ENCODE measurements around the gene AQP3.
"Not testable (repeated sequence)": the region's sequence is repeated elsewhere in the genome, so short reads cannot be mapped to it uniquely, and the experiment has no call there.

AQP3 gene

GRCh38 chr9:33464045-33464636 lies 16.7 kb upstream of the AQP3 start:
- DNase-seq: no peak

- DNase-seq: no peak
Observed at GRCh38 chr9:33463151-33463550, 15.8 kb upstream of the AQP3 start.

GRCh38 chr9:33461492-33461891 lies 14.1 kb upstream of the AQP3 start:
- no peak for DNase-seq

GRCh38 chr9:33460854-33461253 lies 13.5 kb upstream of the AQP3 start:
- DNase-seq: no peak

GRCh38 chr9:33459115-33459514 lies 11.7 kb upstream of the AQP3 start:
- DNase-seq: no peak

GRCh38 chr9:33458444-33458843 lies 11.1 kb upstream of the AQP3 start:
- DNase-seq: peak; percentile 62

GRCh38 chr9:33455945-33456344 lies 8.6 kb upstream of the AQP3 start:
- no peak for DNase-seq

GRCh38 chr9:33455456-33455855 lies 8.1 kb upstream of the AQP3 start:
- not testable (repeated sequence) for DNase-seq

- not testable (repeated sequence) for DNase-seq
Observed at GRCh38 chr9:33454661-33455026, 7.3 kb upstream of the AQP3 start.

GRCh38 chr9:33453999-33454660 lies 6.7 kb upstream of the AQP3 start:
- no peak for DNase-seq

GRCh38 chr9:33453286-33453860 lies 6.0 kb upstream of the AQP3 start:
- DNase-seq: no peak

- DNase-seq: no peak
Observed at GRCh38 chr9:33452828-33453271, 5.5 kb upstream of the AQP3 start.

- no peak for DNase-seq
Observed at GRCh38 chr9:33450621-33451146, 3.3 kb upstream of the AQP3 start.

GRCh38 chr9:33449715-33450114 lies 2.3 kb upstream of the AQP3 start:
- DNase-seq: no peak

GRCh38 chr9:33447799-33448553 lies 583 bp upstream of the AQP3 start:
- DNase-seq: no peak

GRCh38 chr9:33446240-33446945 lies 1.0 kb downstream of the AQP3 start:
- DNase-seq: no peak

- DNase-seq: no peak
Observed at GRCh38 chr9:33445389-33446239, 1.8 kb downstream of the AQP3 start.

GRCh38 chr9:33443464-33444154 lies 3.8 kb downstream of the AQP3 start:
- DNase-seq: no peak

- DNase-seq: no peak
Observed at GRCh38 chr9:33443047-33443446, 4.3 kb downstream of the AQP3 start.

GRCh38 chr9:33442125-33442524 lies 5.3 kb downstream of the AQP3 start:
- DNase-seq: no peak

- DNase-seq: no peak
Observed at GRCh38 chr9:33440609-33441008, 6.8 kb downstream of the AQP3 start.
